Measurements from ENCODE around the gene KAZN.

- TF ChIP-seq CTCF (IDR thresholded peaks at IDR 0.05) (no peak), POLR2A (IDR thresholded peaks at IDR 0.05) (no peak), POLR2AphosphoS5 (IDR thresholded peaks at IDR 0.05) (no peak)
These were observed 478.9 kb downstream of the KAZN start for GRCh38 chr1:15077384-15077783.
